ENCODE measurements around the gene RIN2.

DNA sequence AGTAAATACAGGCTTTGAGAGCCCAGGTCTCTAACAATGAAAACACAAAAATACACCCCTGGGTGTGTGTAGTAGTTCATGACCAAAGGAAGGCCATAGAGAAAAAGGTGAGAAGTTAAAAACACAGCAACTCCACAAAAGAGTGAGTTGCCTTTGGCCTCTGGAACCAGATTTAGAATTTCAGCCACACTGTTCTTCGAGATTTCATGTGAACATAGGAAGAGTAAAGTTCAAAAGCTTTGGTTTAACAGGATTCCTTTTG, 43.5 kb upstream of the RIN2 start:
- TF ChIP-seq, protein P1, sequence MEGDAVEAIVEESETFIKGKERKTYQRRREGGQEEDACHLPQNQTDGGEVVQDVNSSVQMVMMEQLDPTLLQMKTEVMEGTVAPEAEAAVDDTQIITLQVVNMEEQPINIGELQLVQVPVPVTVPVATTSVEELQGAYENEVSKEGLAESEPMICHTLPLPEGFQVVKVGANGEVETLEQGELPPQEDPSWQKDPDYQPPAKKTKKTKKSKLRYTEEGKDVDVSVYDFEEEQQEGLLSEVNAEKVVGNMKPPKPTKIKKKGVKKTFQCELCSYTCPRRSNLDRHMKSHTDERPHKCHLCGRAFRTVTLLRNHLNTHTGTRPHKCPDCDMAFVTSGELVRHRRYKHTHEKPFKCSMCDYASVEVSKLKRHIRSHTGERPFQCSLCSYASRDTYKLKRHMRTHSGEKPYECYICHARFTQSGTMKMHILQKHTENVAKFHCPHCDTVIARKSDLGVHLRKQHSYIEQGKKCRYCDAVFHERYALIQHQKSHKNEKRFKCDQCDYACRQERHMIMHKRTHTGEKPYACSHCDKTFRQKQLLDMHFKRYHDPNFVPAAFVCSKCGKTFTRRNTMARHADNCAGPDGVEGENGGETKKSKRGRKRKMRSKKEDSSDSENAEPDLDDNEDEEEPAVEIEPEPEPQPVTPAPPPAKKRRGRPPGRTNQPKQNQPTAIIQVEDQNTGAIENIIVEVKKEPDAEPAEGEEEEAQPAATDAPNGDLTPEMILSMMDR (conservative IDR thresholded peaks at IDR 0.05; ENCODE audit: low read depth in 2 of 2) = no peak
- no peak for TF ChIP-seq EZH2 (IDR thresholded peaks at IDR 0.05; ENCODE audit: low read depth, unreplicated experiment)
- TF ChIP-seq ZNF331 (CRISPR knock-in tag; IDR thresholded peaks at IDR 0.05; ENCODE audit: low read depth) = no peak

Measured in GM23338 (cell line).